Measurements from ENCODE around the gene NEK1.
"Not testable (repeated sequence)": the region's sequence is repeated elsewhere in the genome, so short reads cannot be mapped to it uniquely, and the experiment has no call there.

Gene NEK1

DNA sequence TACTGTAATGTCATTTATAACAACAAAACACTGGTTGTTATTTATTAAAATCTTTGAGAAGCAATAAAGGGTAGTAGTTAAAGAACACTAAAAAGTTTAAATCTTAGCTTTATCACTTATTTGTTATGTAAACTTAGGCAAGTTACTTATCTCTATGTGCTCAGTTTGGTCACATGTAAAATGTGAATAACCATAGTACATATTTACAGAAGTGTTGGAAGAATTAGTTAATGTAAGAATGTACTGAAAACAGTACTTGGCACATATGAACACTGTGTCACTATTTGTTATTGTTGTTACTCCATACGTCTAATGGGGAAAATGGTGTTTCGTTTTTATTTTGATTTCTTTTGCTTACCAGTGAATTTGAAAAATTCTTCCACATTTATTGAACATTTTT lies 9.1 kb downstream of the NEK1 start:
- no peak for DNase-seq (ENCODE audit: low read depth, low spot score)

DNA sequence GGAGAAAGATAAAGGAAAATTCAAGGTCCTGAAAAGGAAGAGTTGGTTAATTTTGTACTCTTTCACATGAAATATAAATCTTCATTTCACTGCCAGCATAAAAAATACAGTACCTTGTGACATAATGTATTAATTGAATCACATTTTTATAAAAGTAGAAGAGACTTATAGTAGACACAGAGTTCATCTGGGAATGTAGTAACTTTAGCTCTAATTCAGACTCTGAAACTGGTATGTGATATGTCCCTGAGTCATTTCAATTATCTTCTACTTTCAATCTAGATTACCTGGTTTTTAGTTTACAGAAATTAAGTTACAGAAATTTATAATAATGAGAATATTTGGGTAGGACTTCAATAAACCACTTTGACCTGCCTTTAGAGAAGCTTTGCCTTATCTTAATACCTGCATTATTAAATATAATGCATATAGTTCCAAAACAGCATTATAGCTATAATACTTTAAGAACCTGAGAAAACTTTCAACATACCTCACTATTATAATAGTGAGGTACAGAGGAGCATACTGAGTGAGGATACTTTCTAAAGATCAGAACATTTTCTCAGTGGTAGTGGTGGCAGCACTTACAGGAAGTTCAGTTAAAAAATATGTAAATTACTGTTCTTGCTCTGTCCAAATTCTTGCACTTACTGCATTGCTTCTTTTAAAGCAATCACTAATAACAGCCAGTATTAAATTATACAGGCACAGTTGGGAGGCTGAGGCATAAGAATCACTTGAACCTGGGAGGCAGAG lies 11.2 kb downstream of the NEK1 start:
- no peak for DNase-seq (ENCODE audit: low read depth, low spot score)

DNA sequence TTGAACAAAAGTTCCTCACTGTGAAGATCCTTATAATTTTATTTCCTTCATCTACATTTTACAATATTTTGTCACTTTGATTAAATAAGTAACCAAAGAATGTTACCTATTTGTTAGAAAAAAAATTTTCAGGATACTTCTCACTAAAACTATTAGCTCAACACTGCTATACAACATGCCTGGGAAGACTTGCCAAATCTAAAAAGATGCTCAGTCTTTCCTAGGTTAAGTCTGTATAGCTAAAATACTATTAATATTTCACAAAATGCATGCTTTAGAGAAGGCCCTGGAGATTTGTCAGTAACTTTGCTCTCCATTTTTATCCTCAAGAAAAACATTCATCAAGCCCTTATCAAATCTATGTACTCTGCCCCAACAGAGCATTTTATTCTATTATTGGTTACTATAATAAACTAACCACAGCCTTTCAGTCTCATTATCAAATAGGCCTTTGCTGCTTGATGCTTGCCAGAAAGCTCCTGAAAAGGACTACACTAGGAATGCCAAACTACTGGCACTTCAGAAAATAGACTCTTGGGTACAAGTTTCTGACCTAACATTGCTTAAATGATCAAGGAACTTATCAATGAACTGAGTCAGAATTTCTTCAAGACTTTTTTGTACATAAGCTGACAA lies 17.7 kb downstream of the NEK1 start:
- no peak for DNase-seq (ENCODE audit: low read depth, low spot score)

DNA sequence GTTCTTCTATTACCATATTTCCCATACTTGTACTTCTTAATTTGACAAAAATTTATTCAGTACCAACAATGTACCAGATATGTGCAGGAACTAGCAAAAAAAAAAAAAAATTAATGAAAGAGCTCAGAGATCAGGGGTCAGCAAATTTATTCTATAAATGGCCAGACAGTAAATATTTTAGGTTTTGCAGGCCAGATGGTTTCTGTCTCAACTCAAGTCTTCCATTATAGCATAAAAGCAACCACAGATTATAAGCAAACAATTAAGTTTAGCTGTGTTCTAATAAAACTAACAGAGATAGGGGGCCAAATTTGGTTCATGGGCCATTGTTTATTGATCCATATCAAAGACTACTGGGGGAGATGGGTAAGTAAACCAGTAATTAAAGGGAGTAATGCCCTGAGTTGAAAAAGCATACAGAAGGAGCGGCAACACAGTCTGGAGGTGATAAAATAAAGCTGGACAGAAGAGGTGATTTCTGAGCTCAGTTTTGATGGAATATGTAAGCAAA lies 19.3 kb downstream of the NEK1 start:
- no peak for DNase-seq (ENCODE audit: low read depth, low spot score)

DNA sequence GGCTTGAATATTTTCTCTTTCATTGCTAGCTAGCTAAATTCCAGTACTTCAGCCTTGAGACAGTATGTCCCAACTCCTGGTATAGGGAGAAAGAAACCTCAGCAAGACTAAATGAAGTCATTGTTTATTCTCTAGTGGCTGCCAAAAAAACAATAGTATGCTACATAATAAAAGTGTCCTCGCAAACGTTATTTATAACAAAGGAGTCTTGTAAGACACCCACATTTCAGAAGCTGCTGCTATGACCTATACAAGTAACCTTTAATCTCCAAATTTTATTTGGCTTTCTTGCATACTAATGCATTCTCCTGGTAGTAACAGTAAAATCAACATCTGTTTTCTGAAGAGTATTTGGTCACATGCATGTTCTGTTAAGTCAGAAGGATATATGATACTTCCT lies 28.8 kb downstream of the NEK1 start:
- no peak for DNase-seq (ENCODE audit: low read depth, low spot score)

DNA sequence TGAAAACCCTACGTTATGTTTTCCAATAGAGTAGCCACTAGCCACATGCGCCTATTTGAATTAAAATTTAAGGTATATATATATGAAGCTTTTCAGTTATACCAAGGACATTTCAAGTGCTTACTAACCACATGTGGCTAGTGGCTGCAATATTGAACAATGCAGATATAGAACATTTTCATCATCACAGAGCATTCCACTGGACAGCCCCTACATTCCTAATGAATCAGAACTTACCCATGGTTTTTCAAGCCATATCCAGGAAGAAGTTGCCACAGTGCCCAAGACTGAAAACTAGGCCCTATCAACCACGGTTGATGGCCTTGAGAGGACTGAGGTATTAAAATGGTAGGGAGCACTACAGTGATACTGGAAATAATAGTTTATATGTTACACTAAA lies 29.7 kb downstream of the NEK1 start:
- no peak for DNase-seq (ENCODE audit: low read depth, low spot score)

DNA sequence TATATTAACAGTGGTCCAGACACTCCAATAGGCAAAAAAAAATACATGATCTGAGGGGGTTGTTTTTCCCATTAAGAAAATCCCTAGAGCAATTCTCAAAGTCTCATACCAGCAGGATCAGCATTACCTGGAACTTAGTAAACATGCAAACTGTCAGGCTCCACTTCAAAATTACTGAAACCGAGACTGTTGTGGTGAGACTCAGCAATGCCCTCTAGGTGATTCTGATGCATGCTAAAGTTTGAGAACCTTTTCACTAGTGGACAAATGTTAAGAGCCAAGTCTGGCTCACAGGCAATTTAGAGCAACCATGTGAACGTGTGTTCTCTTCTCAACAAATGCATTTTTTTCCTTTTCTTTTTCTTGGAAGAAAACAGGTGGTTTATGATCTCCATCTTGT lies 30.2 kb downstream of the NEK1 start:
- no peak for DNase-seq (ENCODE audit: low read depth, low spot score)

DNA sequence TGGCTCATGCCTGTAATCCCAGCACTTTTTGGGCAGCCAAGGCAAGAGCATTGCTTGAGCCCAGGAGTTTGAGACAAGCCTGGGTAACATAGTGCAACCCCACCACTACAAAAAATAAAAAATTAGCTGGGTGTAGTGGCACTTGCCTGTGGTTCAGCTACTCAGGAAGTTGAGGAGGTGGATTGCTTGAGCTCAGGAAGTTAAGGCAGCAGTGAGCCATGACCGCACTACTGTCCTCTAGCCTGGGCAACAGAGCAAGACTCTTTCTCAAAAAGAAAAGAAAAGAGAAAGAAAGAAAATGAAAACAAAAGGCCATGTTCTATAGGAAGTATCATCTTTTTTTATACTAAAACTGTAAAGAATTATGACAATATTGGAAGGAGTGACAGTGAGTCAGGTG lies 38.5 kb downstream of the NEK1 start:
- no peak for DNase-seq (ENCODE audit: low read depth, low spot score)

DNA sequence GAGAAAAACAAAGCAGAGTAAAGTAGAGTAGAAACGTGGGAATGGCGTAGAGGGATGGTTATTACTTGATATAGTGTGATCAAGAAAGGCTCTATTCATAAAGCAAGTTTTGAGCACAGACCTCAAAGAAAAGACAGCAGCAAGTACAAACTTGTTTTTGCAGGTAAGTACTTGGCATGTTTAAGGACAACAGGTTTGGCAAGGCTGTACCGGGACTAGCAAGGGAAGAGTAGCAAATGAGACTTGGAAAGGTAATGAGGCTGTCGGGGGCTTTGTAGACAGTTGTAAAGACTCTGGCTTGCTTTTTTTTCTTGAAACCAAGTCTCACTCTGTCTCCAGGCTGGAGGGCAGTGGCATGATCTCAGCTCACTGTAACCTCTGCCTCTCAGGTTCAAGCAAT lies 40.9 kb downstream of the NEK1 start:
- DNase-seq (ENCODE audit: low read depth, low spot score) = no peak

DNA sequence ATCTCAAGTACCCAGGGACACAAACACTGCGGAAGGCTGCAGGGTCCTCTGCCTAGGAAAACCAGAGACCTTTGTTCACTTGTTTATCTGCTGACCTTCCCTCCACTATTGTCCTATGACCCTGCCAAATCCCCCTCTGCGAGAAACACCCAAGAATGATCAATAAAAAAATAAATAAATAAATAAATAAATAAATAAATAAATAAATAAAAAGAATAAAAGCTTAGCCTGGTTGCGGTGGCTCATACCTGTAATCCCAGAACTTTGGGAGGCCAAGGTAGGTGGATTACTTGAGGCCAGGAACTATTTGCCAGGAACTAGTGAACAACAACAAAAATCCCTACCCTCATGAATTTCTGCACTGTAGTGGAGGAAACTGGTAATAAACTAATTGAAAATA lies 41.4 kb downstream of the NEK1 start:
- DNase-seq (ENCODE audit: low read depth, low spot score) = not testable (repeated sequence)

DNA sequence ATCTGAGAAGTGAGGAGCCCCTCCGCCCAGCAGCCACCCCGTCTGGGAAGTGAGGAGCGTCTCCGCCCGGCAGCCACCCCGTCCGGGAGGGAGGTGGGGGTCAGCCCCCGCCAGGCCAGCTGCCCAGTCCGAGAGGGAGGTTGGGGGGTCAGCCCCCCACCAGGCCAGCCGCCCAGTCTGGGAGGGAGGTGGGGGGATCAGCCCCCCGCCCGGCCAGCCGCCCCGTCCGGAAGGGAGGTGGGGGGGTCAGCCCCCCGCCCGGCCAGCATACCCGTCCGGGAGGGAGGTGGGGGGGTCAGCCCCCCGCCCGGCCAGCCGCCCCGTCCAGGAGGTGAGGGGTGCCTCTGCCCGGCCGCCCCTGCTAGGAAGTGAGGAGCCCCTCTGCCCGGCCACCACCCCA lies 42.1 kb downstream of the NEK1 start:
- not testable (repeated sequence) for DNase-seq (ENCODE audit: low read depth, low spot score)

DNA sequence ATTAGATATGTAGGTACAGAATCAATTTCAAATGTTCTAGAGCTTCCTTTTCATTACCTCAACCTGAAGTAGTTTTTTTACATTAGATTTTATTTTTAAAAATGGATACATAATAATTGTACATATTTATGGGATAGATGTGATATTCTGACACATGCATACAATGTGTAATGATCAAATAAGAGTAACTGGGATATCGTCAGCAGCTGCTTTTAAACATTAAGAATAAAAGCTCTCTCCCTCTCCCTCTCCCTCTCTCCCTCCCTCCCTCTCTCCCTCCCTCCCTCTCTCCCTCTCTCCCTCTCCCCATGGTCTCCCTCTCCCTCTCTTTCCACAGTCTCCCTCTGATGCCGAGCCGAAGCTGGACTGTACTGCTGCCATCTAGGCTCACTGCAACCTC lies 43.2 kb downstream of the NEK1 start:
- not testable (repeated sequence) for DNase-seq (ENCODE audit: low read depth, low spot score)

DNA sequence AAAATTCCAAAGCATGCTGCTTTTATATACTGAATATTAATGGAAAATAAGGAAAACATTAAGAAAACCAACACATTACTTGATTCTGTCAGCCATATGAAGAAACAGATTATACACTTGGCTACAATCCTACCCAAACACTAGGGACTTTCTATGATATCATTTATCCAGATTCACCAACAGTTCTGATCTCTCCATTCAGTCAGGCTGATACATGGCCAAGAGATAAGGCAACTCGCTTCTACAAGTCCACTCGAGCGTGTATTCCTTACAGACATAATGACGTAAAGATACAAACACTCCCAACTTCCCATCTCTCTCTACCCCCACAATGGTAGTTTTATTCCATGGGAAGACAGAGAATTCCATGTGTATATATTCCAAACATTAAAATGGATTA lies 44.5 kb downstream of the NEK1 start:
- DNase-seq (ENCODE audit: low read depth, low spot score) = no peak

DNA sequence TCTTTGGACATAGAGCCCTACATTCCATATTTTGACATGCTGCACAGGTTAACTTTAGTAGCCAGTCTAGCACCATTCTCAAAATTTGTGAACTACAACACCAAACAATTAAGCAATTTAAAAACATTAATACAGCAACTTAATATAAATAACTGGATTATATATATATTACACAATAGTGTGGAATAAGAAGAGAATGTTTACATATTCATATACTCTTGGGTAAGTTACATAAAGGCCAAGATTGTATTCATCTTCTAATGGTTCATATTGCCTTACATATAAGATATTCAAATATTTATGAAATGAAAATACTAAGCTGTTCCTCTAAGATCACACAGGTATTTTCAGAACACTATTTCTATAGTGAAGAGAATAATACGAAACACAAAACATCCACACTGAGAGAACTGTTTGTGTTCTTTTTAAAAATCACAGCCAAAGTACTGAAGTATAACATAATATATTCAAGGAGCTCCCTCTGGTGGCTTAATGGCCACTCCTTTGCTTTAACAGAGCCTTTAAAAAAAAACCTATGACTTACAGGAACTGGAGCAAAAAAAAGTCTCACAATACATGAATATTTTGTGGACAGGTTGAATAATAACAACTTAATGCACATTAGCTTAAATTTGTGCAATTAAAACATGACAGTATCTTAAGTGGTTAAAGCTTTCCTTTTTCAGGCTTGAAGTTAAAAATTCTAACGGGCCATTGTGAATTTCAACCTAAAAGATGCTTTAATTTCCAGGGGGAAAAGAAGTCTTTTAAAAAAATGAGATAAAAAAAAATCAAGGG lies 46.2 kb downstream of the NEK1 start:
- no peak for DNase-seq (ENCODE audit: low read depth, low spot score)

DNA sequence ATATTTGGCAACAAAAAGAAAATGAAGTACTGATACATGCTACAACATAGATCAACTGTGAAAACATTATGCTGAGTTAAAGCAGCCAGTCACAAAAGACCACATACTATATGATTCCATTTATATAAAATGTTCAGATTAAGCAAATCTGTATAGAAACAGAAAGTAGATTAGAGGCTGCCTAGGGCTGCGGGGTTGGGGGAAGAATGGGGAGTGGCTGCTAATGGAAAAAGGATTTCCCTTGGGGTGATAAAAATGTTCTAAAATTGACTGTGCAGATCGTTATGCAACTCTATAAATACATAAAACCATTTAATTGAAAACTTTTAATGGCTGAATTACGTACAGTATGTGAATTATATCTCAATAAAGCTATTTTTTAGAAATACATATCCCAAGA lies 46.8 kb downstream of the NEK1 start:
- no peak for DNase-seq (ENCODE audit: low read depth, low spot score)

DNA sequence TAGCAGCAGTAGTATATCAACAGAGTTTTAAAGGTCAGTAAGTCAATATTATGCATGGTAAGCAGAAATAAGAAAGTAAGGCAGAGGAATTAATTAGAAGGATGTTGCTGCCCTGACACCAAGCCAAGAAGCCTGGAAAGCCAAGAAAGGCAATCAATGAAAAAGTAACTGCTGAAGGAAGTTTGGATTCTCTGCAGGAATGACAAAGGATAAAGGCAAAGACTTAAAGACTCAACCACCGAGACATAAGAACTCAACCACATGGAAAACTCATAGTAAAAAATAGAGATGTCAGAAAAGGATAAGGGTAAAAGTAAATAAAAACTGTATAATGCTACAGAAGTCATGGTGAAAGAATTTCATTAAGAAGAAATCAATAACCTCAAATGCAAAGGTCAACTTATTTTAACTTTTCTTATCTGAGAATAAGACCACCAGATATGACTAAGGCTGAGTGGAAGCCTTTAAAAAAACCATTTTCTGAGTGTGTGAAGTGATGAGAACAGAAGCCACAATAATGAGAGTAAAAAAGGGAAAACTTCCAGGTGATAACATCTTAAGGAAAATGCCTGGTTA lies 55.2 kb downstream of the NEK1 start:
- DNase-seq (ENCODE audit: low read depth, low spot score) = no peak

DNA sequence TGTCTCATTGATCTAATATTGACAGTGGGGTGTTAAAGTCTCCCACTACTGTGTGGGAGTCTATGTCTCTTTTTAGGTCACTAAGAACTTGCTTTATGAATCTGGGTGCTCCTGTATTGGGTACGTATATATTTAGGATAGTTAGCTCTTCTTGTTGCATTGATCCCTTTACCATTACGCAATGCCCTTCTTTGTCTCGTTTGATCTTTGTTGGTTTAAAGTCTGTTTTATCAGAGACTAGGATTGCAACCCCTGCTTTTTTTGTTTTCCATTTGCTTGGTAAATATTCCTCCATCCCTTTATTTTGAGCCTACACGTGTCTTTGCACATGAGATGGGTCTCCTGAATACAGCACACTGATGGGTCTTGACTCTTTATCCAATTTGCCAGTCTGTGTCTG lies 65.8 kb downstream of the NEK1 start:
- DNase-seq (ENCODE audit: low read depth, low spot score) = not testable (repeated sequence)

DNA sequence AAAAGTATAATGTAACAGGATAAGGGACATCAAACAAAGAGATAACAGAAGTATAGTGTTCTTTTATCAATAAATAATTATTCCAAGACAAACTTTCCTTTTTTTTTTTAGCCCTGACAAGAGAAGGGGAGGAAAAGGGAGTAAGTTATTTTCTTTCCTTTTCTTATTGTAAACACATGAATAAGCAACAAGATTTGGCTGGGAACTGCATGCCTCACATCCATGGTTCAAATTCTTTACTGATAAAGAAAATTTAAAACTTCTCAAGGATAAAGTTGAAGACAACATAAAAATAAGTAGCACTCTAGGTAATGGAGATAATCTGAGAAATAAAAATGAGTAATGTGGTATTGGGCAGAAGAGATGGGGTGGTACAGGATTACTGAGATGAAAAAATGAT lies 71.6 kb downstream of the NEK1 start:
- DNase-seq (ENCODE audit: low read depth, low spot score) = no peak

DNA sequence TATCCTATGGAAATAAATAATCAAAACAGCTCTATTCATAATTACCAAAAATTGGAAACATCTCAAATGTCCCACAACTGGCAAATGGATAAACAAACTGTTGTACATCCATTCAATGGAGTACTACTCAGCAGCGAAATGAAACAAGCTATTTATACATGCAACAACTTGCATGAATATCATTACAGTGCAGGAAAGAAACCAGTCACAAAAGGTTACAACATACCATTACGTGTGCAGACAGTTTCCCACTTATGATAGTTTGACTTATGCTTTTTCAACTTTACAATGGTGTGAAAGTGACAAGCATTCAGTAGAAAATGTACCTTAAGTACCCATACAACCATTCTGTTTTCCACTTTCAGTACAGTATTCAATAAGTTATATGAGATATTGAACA lies 82.3 kb downstream of the NEK1 start:
- DNase-seq (ENCODE audit: low read depth, low spot score) = no peak

DNA sequence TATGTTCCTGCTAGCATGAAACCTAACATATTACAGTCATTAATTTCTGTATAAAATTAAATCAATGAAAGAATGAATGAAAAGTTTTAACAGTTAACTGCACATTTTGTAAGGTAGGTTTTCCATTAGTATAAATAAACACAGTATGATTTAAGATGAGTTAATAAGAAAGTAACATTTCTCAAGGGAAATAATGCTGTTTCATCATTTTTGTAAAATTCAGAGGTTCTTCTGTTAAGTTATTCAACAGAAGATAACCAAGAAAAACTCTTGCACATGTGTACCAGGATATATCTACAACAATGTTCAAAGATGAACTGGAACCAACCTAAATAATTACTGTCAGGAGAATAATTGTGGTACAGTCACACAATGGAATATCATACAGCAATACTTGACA lies 88.6 kb downstream of the NEK1 start:
- no peak for DNase-seq (ENCODE audit: low read depth, low spot score)

DNA sequence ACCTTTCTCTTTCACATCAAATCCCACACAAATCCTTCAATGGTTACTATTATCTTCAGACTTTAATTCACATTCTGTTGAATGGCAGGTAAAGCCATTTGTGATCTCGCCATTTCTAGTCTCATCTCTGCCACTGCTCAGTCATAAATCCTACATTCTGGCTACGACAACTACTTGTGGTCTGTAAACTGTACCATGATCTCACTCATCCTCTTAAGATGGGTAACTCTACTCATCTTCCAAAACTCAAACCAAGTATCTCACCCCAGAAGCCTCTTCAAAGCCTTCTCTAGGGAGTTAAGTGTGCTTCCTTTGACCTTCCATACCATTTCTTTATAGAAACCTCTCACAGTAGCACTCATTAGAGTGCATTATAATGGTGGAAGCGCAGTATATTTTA lies 101.8 kb downstream of the NEK1 start:
- no peak for DNase-seq (ENCODE audit: low read depth, low spot score)

DNA sequence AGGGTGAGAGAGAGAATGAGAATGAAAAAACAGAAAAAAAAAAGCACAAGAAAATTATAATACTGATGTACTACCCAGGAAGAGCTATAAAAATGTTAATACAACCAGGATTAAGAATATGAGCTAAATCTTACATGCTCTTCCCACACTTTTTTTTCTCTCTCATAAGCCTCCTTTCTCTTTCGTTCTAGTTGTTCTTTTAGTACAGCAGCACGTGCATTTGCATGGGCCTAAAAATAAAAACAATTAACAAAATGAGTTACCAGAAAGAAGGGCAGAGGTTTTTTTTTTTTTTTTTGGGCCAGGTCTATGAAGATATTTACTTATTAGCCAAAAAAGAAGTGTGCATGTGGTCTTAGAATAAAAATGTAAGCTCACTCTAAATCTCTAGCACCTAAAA lies 105.5 kb downstream of the NEK1 start:
- no peak for DNase-seq (ENCODE audit: low read depth, low spot score)

Measured in iPS DF 19.7 (cell line).